Measurements from ENCODE around the gene TIFAB.
A peak's percentile ranks its signal among the peaks of the same experiment; 100 is the strongest.

TIFAB gene

DNA sequence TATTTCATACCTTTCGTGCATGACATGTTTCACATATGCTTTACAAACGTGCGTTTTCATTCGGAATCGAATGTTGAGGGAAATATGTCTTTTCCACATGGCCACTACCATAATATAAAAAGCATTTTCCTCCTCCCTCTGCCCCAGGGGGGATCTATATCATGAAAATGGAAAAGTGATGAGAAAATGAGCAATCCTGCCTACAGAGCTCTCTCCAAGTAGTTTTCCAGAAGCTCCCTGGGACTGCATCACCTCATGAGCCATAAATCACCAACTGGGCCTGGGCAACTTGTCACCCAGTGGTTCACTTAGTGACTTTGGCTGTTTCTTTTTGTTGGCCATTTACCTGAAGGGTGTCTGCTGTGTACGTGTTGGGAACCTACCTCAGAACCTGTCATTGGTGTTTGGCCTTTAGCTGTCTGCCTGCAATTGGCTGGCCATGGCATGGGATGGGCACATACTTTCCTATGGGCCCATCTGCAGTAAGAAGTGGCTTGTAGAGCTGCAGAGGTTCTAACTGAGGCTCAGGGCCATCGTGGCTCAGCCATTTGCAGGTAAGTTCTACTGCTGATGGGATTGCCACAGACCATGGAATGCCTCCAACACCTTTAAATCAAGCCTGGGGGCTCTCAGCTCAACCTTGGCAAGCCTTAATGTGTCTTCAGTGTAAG, 9.5 kb upstream of the TIFAB start:
- ATAC-seq (replicated peaks; ENCODE audit: extremely low read depth, poor library complexity, severe bottlenecking) (no peak), DNase-seq (ENCODE audit: low spot score in 2 of 2) (no peak)
- Mint-ChIP-seq H3K36me3 (ENCODE audit: insufficient read depth) (no peaks in the 10 kb centered on the region), H3K9me3 (no peaks in the 10 kb centered on the region), H3K27ac (ENCODE audit: low read depth) (no peak overlapping the region), H3K4me1 (peaks cover 6% of the 10 kb centered on the region), H3K27me3 (peaks cover 47% of the 10 kb centered on the region), H3K4me3 (no peak overlapping the region)

GRCh38 chr5:135460246-135461033, 8.3 kb upstream of the TIFAB start:
- Mint-ChIP-seq H3K4me3 (no peak overlapping the region), H3K27me3 (peaks cover 44% of the 10 kb centered on the region), H3K9me3 (no peaks in the 10 kb centered on the region), H3K4me1 (no peaks in the 10 kb centered on the region), H3K27ac (ENCODE audit: low read depth) (no peak overlapping the region), H3K36me3 (ENCODE audit: insufficient read depth) (no peaks in the 10 kb centered on the region)
- DNase-seq (ENCODE audit: low spot score in 2 of 2) (no peak), ATAC-seq (replicated peaks; ENCODE audit: extremely low read depth, poor library complexity, severe bottlenecking) (no peak)

DNA sequence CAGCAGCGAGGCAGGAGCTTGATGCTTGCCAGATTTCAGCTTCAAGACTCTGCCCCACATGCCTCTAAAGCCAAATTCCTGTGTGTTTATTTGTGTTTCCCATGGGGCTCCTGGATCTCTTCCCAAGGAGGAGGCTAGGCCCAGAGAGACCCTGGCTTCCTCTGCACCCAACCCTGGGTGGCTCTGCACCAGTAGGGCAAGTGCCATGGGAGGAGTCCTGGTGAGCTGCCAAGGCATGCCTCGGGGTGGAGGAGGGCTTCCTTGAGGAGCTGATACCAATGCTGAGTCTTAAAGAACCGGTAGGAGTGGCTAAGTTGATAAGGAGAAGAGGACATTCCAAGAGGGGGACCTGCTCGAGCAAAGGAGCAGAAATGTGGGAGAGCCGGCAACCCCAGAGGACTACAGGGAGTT, 6.8 kb upstream of the TIFAB start:
- H3K36me3 Mint-ChIP-seq (ENCODE audit: insufficient read depth) = no peaks in the 10 kb centered on the region
- no peaks in the 10 kb centered on the region for H3K9me3 Mint-ChIP-seq
- ATAC-seq (replicated peaks; ENCODE audit: extremely low read depth, poor library complexity, severe bottlenecking) = no peak
- H3K27ac Mint-ChIP-seq (ENCODE audit: low read depth) = no peak overlapping the region
- no peak overlapping the region for H3K4me3 Mint-ChIP-seq
- no peaks in the 10 kb centered on the region for H3K4me1 Mint-ChIP-seq
- DNase-seq (ENCODE audit: low spot score in 2 of 2) = no peak
- peaks cover 41% of the 10 kb centered on the region for H3K27me3 Mint-ChIP-seq

DNA sequence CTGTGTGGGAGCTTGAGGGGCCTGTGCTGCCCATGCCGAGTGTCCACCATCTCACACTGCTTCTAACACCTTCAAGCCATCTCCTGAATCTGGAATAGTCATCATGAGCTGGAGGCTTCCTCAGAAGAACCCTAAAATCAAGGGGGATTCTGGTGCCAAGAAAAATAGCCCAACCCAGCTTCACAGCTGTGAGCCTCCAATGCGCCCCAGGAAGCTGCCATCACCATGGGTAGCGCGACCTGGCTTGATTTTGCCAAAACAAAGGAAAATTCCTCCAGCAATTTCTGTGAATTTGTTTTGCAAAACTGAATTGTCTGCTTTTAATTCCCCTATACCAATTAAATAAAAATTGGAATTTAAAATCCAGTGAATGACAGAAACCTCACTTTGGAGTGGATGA, 6.2 kb upstream of the TIFAB start:
- ATAC-seq (replicated peaks; ENCODE audit: extremely low read depth, poor library complexity, severe bottlenecking) (no peak), DNase-seq (ENCODE audit: low spot score in 2 of 2) (no peak)
- Mint-ChIP-seq H3K4me1 (no peaks in the 10 kb centered on the region), H3K27ac (ENCODE audit: low read depth) (no peak overlapping the region), H3K4me3 (no peak overlapping the region), H3K27me3 (peaks cover 46% of the 10 kb centered on the region), H3K9me3 (no peaks in the 10 kb centered on the region), H3K36me3 (ENCODE audit: insufficient read depth) (no peaks in the 10 kb centered on the region)

DNA sequence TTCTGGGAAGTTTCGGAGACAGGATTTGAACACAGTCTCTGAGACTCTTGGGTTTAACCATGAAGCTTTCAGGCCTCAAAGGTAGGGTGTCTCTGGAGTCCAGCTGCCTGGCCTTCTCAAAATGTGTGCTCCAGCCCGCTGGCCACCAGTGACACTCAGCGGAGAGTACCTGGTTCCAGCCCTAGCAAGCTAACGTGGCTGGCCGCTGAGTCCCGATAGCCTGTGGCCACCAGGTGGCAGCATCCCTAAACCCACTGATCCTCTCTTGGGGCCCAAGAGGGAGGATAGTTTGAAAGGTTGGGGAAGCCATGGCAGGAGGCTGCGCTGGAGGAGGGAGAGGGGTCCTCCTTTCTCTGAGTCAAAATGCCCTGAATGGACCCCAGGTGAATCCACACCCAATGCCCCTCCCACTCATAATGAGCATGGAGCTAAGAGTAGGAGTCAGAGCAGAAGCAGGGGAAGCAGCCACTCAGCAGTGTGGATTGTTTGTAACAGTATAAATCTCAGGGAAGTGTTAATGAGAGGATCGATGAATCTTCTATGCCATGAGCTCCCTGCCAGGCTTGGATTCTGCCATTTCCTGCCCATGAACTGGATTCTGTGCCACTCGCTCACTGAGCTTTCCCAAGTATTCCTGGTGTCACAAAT, 5.4 kb upstream of the TIFAB start:
- H3K4me3 Mint-ChIP-seq = no peak overlapping the region
- H3K27ac Mint-ChIP-seq (ENCODE audit: low read depth) = no peak overlapping the region
- no peaks in the 10 kb centered on the region for H3K4me1 Mint-ChIP-seq
- H3K9me3 Mint-ChIP-seq = no peaks in the 10 kb centered on the region
- no peak for ATAC-seq (replicated peaks; ENCODE audit: extremely low read depth, poor library complexity, severe bottlenecking)
- no peaks in the 10 kb centered on the region for H3K36me3 Mint-ChIP-seq (ENCODE audit: insufficient read depth)
- H3K27me3 Mint-ChIP-seq = peaks cover 54% of the 10 kb centered on the region
- DNase-seq (ENCODE audit: low spot score in 2 of 2) = peak; percentile 25

DNA sequence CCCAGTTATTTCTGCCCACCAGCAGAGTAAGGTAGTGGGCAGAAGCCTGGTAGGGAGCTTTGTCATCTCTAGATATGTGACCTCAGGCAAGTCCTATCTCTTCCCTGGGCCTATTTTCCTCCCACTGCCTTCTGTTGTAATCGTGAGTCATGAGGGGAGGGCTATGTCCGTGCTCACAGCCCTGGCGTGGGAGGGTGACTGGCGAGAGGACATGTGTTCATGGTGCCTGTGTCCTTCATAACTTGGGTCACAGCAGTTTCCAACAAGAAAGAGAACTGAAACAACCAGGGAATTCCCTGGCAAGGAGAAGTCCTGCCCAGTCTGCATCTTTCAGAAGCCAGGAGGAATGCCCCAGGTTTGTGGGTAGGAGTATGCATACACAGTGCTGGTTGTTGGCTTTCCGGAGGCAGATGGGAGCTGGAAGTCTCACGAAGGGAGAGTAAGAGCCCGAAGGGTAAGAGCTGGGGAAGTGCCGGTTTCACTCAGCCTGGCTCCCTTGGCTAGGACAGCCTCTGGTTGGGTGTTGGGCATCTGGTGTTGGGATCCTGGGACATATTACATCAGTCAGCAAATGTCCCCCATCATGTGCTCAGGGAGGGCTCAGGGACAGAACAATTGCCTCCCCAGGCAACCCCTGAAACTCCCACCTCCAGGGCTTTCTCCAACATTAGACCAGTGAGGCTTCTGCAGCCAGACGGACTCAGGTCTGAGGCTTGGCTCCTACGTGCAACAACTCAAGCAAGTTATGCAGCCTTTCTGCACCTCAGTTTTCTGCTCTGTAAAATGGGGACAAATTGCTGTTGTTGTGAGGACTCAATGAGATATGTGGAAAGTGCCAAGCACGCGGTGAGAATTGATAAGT, 4.3 kb upstream of the TIFAB start:
- no peaks in the 10 kb centered on the region for H3K9me3 Mint-ChIP-seq
- H3K4me3 Mint-ChIP-seq = no peak overlapping the region
- no peak overlapping the region for H3K27ac Mint-ChIP-seq (ENCODE audit: low read depth)
- H3K27me3 Mint-ChIP-seq = peaks cover 61% of the 10 kb centered on the region
- ATAC-seq (replicated peaks; ENCODE audit: extremely low read depth, poor library complexity, severe bottlenecking) = no peak
- H3K4me1 Mint-ChIP-seq = no peaks in the 10 kb centered on the region
- DNase-seq (ENCODE audit: low spot score in 2 of 2) = no peak
- H3K36me3 Mint-ChIP-seq (ENCODE audit: insufficient read depth) = no peaks in the 10 kb centered on the region

GRCh38 chr5:135455876-135456237, 3.7 kb upstream of the TIFAB start:
- no peaks in the 10 kb centered on the region for H3K9me3 Mint-ChIP-seq
- no peak overlapping the region for H3K4me3 Mint-ChIP-seq
- peaks cover 61% of the 10 kb centered on the region for H3K27me3 Mint-ChIP-seq
- DNase-seq (ENCODE audit: low spot score in 2 of 2) (no peak), ATAC-seq (replicated peaks; ENCODE audit: extremely low read depth, poor library complexity, severe bottlenecking) (no peak)
- H3K36me3 Mint-ChIP-seq (ENCODE audit: insufficient read depth) = no peaks in the 10 kb centered on the region
- no peak overlapping the region for H3K27ac Mint-ChIP-seq (ENCODE audit: low read depth)
- H3K4me1 Mint-ChIP-seq = no peaks in the 10 kb centered on the region

- H3K27me3 Mint-ChIP-seq = peaks cover 53% of the 10 kb centered on the region
- H3K4me1 Mint-ChIP-seq = no peaks in the 10 kb centered on the region
- no peak overlapping the region for H3K27ac Mint-ChIP-seq (ENCODE audit: low read depth)
- DNase-seq (ENCODE audit: low spot score in 2 of 2) = no peak
- H3K4me3 Mint-ChIP-seq = no peak overlapping the region
- no peaks in the 10 kb centered on the region for H3K9me3 Mint-ChIP-seq
- ATAC-seq (replicated peaks; ENCODE audit: extremely low read depth, poor library complexity, severe bottlenecking) = no peak
- no peaks in the 10 kb centered on the region for H3K36me3 Mint-ChIP-seq (ENCODE audit: insufficient read depth)
These were observed 2.8 kb upstream of the TIFAB start for GRCh38 chr5:135454946-135455345.

DNA sequence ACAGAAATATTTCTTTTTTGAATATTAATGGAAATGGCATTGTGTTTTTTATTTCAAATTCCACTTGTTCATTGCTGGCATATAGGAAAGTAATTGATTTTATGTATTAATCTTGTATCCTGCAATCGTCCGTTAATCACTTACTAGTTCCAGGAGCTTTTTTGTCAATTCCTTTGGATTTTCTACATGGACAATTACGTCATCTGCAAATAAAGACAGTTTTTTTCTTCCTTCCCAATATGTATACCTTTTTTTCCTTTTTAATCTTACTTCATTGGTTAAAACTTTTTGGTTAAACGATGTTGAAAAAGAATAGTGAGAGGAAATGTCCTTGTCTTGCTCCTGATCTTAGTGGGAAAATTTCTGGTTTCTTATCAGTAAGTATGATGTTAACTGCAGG, 1.5 kb upstream of the TIFAB start:
- H3K27me3 Mint-ChIP-seq = peaks cover 52% of the 10 kb centered on the region
- H3K4me1 Mint-ChIP-seq = no peaks in the 10 kb centered on the region
- DNase-seq (ENCODE audit: low spot score in 2 of 2) = no peak
- H3K4me3 Mint-ChIP-seq = no peak overlapping the region
- H3K9me3 Mint-ChIP-seq = no peaks in the 10 kb centered on the region
- H3K27ac Mint-ChIP-seq (ENCODE audit: low read depth) = no peak overlapping the region
- H3K36me3 Mint-ChIP-seq (ENCODE audit: insufficient read depth) = no peaks in the 10 kb centered on the region
- no peak for ATAC-seq (replicated peaks; ENCODE audit: extremely low read depth, poor library complexity, severe bottlenecking)

DNA sequence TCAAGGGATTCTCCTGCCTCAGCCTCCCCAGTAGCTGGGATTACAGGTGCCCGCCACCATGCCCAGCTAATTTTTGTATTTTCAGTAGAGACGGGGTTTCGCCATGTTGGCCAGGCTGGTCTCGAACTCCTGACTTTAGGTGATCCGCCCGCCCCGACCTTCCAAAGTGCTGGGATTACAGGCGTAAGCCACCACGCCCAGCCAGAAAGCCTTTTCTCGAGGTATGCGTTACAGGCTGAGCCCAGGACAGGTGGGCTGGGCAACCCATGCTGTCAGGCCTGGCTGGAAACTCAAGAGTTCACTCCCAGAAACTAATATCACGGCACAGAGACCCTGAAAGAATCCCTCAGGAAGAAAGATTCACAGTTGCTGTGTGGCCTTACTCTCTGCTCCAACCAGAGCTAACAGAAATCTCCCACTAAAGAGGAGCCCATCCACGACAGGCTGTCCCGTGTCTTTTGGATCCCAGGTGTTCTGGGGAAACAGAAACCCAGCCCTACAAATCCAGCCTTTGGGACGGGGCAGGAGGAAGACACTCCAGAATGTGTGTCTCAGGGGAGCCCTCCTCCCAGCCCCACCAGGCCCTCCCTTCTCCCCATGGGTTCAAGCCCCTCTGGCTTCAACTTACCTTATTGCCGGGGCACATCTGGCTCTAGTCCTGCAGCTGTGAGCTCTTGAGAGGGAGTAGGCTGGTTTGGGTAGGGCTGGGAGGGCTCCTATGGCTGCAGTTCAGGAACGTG, 400 bp downstream of the TIFAB start:
- peaks cover 36% of the 10 kb centered on the region for H3K27me3 Mint-ChIP-seq
- H3K27ac Mint-ChIP-seq (ENCODE audit: low read depth) = no peak overlapping the region
- no peak overlapping the region for H3K4me3 Mint-ChIP-seq
- H3K9me3 Mint-ChIP-seq = no peaks in the 10 kb centered on the region
- DNase-seq (ENCODE audit: low spot score in 2 of 2) (no peak), ATAC-seq (replicated peaks; ENCODE audit: extremely low read depth, poor library complexity, severe bottlenecking) (no peak)
- no peaks in the 10 kb centered on the region for H3K4me1 Mint-ChIP-seq
- no peaks in the 10 kb centered on the region for H3K36me3 Mint-ChIP-seq (ENCODE audit: insufficient read depth)

DNA sequence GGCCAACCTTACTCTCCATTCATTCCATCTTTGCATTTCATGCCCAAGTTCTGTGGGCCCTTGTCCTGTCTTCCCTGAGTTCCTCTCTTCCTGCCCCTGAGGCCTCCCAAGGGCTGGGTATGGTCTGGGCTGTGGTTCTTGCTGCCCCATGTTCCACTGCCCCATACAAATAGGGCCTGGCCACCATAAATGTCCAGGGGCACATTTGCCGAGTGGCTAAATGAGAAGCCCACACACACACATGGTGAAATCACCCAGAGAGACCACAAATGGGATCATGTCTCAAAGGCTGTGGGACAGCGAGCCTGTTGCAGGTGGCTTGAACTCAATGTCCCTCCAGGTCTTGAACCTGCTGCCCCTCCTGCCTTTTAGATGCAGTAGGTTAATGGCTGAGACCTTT, 1.2 kb downstream of the TIFAB start:
- Mint-ChIP-seq H3K27ac (ENCODE audit: low read depth) (no peak overlapping the region), H3K9me3 (no peaks in the 10 kb centered on the region), H3K4me1 (no peaks in the 10 kb centered on the region), H3K4me3 (no peak overlapping the region), H3K27me3 (peaks cover 28% of the 10 kb centered on the region), H3K36me3 (ENCODE audit: insufficient read depth) (no peaks in the 10 kb centered on the region)
- DNase-seq (ENCODE audit: low spot score in 2 of 2) = no peak
- ATAC-seq (replicated peaks; ENCODE audit: extremely low read depth, poor library complexity, severe bottlenecking) = no peak

DNA sequence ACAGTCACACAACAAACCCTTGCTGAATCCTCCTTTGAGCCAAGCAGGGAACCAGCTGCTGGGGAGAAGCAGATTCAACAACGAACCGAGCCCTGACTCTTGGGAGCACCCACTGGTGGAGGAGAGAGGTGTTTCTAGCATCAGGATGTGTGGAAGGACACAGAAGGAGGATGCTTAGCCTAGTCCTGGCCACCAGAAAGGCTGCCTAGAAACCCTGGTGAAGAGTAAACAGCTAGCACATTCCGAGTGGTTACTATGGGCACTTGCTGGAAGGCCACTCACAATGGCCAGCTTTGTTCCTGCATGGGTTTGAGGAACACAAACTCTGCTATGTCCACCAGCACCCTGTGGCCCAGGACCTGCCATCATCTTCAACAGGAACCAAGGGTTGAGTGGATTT, 1.8 kb downstream of the TIFAB start:
- peaks cover 25% of the 10 kb centered on the region for H3K27me3 Mint-ChIP-seq
- ATAC-seq (replicated peaks; ENCODE audit: extremely low read depth, poor library complexity, severe bottlenecking) = no peak
- no peaks in the 10 kb centered on the region for H3K36me3 Mint-ChIP-seq (ENCODE audit: insufficient read depth)
- no peak overlapping the region for H3K27ac Mint-ChIP-seq (ENCODE audit: low read depth)
- no peaks in the 10 kb centered on the region for H3K9me3 Mint-ChIP-seq
- H3K4me3 Mint-ChIP-seq = no peak overlapping the region
- no peak for DNase-seq (ENCODE audit: low spot score in 2 of 2)
- H3K4me1 Mint-ChIP-seq = no peaks in the 10 kb centered on the region

Data from central memory CD8-positive, alpha-beta T cell (primary cell).